ENCODE results near the gene UFM1.

- TF ChIP-seq, protein P1, sequence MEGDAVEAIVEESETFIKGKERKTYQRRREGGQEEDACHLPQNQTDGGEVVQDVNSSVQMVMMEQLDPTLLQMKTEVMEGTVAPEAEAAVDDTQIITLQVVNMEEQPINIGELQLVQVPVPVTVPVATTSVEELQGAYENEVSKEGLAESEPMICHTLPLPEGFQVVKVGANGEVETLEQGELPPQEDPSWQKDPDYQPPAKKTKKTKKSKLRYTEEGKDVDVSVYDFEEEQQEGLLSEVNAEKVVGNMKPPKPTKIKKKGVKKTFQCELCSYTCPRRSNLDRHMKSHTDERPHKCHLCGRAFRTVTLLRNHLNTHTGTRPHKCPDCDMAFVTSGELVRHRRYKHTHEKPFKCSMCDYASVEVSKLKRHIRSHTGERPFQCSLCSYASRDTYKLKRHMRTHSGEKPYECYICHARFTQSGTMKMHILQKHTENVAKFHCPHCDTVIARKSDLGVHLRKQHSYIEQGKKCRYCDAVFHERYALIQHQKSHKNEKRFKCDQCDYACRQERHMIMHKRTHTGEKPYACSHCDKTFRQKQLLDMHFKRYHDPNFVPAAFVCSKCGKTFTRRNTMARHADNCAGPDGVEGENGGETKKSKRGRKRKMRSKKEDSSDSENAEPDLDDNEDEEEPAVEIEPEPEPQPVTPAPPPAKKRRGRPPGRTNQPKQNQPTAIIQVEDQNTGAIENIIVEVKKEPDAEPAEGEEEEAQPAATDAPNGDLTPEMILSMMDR (IDR thresholded peaks at IDR 0.05; ENCODE audit: low read depth, low read length): no peak
- TF ChIP-seq EZH2phosphoT487 (IDR thresholded peaks at IDR 0.05; ENCODE audit: low read depth): no peak
Observed at GRCh38 chr13:38321654-38322053, 28.0 kb upstream of the UFM1 start.
